Epithelial cell of proximal tubule (primary cell): Measurements from ENCODE around the gene SMARCD1. TPM values are rescaled to one million over a fixed set of nuclear protein-coding genes. Genes with fewer than 3 reads are reported as not detected.
"Not testable (repeated sequence)": the region's sequence is repeated elsewhere in the genome, so short reads cannot be mapped to it uniquely, and the experiment has no call there.

Source experiments
- DNase-seq: peaks from one replicate; pipeline ENCODE4 v3.0.0-alpha.2; 2011; ENCODE audit warnings: low read depth
- H3K4me3 ChIP-seq: 2 replicates; pipeline ENCODE4 v1.5.1; 2011; ENCODE audit warnings: low read depth, mild to moderate bottlenecking, low read length
- total RNA-seq: library from RNA; depleted of rRNA; stranded (reverse); fragments of >200 nt; gene quantifications from 2 replicates; pipeline ENCODE4 v1.2.3, GENCODE V29; 2015
- TF ChIP-seq, protein P1 (sequence below): conservative IDR thresholded peaks from 2 replicates; pipeline ENCODE4 v1.5.1; 2012; ENCODE audit warnings: low read depth, mild to moderate bottlenecking, low read length

The SMARCD1 gene
- total RNA-seq, 1 donor from 2014 or later: 77.3 TPM

DNA sequence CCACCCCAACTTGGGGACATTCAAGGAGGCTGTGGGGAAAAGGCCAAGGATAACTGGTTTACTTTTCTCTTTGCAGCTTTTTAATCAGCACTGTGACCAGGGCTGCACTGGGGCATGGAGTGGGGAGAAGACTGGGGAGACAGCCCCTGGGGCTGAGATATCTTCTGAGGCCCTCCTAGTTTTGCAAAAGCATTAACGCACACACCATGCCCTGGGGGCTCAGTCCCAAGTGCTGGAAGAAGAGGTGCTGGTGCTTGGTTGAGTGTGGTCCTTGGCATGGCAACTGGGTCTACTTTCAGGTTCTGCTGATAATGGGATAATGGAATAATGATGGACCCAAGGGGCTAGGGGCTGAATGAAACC is 9.4 kb upstream of the SMARCD1 start:
- TF ChIP-seq, protein P1, sequence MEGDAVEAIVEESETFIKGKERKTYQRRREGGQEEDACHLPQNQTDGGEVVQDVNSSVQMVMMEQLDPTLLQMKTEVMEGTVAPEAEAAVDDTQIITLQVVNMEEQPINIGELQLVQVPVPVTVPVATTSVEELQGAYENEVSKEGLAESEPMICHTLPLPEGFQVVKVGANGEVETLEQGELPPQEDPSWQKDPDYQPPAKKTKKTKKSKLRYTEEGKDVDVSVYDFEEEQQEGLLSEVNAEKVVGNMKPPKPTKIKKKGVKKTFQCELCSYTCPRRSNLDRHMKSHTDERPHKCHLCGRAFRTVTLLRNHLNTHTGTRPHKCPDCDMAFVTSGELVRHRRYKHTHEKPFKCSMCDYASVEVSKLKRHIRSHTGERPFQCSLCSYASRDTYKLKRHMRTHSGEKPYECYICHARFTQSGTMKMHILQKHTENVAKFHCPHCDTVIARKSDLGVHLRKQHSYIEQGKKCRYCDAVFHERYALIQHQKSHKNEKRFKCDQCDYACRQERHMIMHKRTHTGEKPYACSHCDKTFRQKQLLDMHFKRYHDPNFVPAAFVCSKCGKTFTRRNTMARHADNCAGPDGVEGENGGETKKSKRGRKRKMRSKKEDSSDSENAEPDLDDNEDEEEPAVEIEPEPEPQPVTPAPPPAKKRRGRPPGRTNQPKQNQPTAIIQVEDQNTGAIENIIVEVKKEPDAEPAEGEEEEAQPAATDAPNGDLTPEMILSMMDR: no peak
- no peak overlapping the region for H3K4me3 ChIP-seq
- no peak for DNase-seq

GRCh38 chr12:50077099-50077498 is 8.0 kb upstream of the SMARCD1 start:
- H3K4me3 ChIP-seq: no peak overlapping the region
- TF ChIP-seq, protein P1: no peak
- no peak for DNase-seq

- TF ChIP-seq, protein P1: no peak
- H3K4me3 ChIP-seq: no peak overlapping the region
- DNase-seq: no peak
Observed at GRCh38 chr12:50078281-50078680, 6.9 kb upstream of the SMARCD1 start.

GRCh38 chr12:50079771-50080170 is 5.4 kb upstream of the SMARCD1 start:
- H3K4me3 ChIP-seq: no peak overlapping the region
- DNase-seq: no peak
- TF ChIP-seq, protein P1: no peak

- H3K4me3 ChIP-seq: no peak overlapping the region
- TF ChIP-seq, protein P1: no peak
- DNase-seq: no peak
Observed at GRCh38 chr12:50081096-50081808, 3.9 kb upstream of the SMARCD1 start.

DNA sequence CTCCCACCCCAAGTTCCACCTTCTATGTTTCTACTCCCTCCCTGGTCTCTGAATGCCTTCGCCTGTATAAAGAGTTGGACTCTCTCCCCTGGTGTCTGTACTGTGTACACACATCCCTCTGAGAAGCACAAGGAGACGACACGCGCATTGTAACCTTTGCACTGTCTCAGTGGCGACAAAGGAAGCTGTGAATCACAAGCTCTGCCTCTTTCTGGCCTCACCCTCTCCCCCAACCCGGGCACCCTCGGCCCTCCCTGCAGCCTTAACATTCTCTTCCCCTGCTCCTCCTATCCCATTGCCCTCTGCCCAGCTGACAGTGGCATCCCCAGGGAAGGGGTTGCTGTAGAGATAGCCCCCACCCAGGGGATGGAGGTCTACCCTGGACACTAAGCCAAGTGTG is 2.5 kb upstream of the SMARCD1 start:
- H3K4me3 ChIP-seq: no peak overlapping the region
- DNase-seq: no peak
- TF ChIP-seq, protein P1: peak; percentile 18

DNA sequence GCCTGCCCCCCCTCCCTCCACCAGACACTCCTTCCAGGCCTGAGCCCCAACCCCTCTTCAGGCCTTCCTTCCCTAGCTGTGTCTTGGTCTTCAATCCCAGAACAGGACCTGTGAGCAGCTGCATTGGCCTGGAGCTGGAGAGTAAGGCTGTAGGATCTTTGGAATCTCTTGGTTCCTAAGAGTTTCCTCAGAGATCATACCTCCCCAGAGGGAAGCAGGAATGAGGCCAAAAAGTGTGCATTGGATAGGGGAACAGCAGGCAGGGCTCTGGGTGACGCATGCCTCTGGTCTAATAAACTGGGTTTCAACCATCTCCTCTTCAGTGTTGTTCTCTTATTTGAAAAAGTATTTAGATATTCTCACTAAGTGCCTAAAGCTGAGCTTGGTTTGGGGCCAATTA is 1.8 kb upstream of the SMARCD1 start:
- TF ChIP-seq, protein P1: no peak
- DNase-seq: no peak
- H3K4me3 ChIP-seq: no peak overlapping the region

GRCh38 chr12:50084409-50084774 is 750 bp upstream of the SMARCD1 start:
- DNase-seq: not testable (repeated sequence)
- peak overlapping the region; percentile 83 for H3K4me3 ChIP-seq
